ENCODE data around the gene HAO2.

GRCh38 chr1:119363162-119363561 lies 5.4 kb upstream of the HAO2 start:
- TF ChIP-seq CTCF (IDR thresholded peaks at IDR 0.05) (no peak), POLR2A (IDR thresholded peaks at IDR 0.05) (no peak), EP300 (IDR thresholded peaks at IDR 0.05) (no peak)

Measured in ovary (tissue), 3 donors.